ENCODE measurements around the gene AMFR.
"Not testable (repeated sequence)": the region's sequence is repeated elsewhere in the genome, so short reads cannot be mapped to it uniquely, and the experiment has no call there.

AMFR gene

GRCh38 chr16:56423584-56424403 is 1.6 kb downstream of the AMFR start:
- no peak for DNase-seq

- no peak for DNase-seq
Measured at GRCh38 chr16:56422896-56423441, 2.4 kb downstream of the AMFR start.

- no peak for DNase-seq
Measured at GRCh38 chr16:56421976-56422669, 3.2 kb downstream of the AMFR start.

GRCh38 chr16:56421313-56421712 is 4.0 kb downstream of the AMFR start:
- DNase-seq, result no peak

GRCh38 chr16:56420613-56421012 is 4.7 kb downstream of the AMFR start:
- DNase-seq, result no peak

GRCh38 chr16:56419740-56420548 is 5.4 kb downstream of the AMFR start:
- DNase-seq, result no peak

- DNase-seq, result no peak
Measured at GRCh38 chr16:56417138-56417537, 8.2 kb downstream of the AMFR start.

GRCh38 chr16:56415875-56416274 is 9.5 kb downstream of the AMFR start:
- DNase-seq, result no peak

- no peak for DNase-seq
Measured at GRCh38 chr16:56414366-56414765, 11.0 kb downstream of the AMFR start.

- DNase-seq, result no peak
Measured at GRCh38 chr16:56413381-56413780, 12.0 kb downstream of the AMFR start.

- DNase-seq, result no peak
Measured at GRCh38 chr16:56411624-56412023, 13.7 kb downstream of the AMFR start.

GRCh38 chr16:56411123-56411522 is 14.2 kb downstream of the AMFR start:
- no peak for DNase-seq

GRCh38 chr16:56409195-56409594 is 16.1 kb downstream of the AMFR start:
- no peak for DNase-seq

GRCh38 chr16:56408379-56409098 is 16.8 kb downstream of the AMFR start:
- DNase-seq, result no peak

GRCh38 chr16:56405977-56406672 is 19.2 kb downstream of the AMFR start:
- DNase-seq, result no peak

GRCh38 chr16:56401482-56401881 is 23.9 kb downstream of the AMFR start:
- peak; percentile 91 for DNase-seq

- peak; percentile 92 for DNase-seq
Measured at GRCh38 chr16:56400458-56400857, 24.9 kb downstream of the AMFR start.

GRCh38 chr16:56399486-56399885 is 25.9 kb downstream of the AMFR start:
- no peak for DNase-seq

GRCh38 chr16:56399047-56399446 is 26.3 kb downstream of the AMFR start:
- DNase-seq, result no peak

GRCh38 chr16:56396724-56397123 is 28.6 kb downstream of the AMFR start:
- DNase-seq, result not testable (repeated sequence)

- no peak for DNase-seq
Measured at GRCh38 chr16:56389554-56389953, 35.8 kb downstream of the AMFR start.

GRCh38 chr16:56388209-56388608 is 37.1 kb downstream of the AMFR start:
- no peak for DNase-seq
